Endothelial cell of hepatic sinusoid (primary cell): ENCODE data around the gene LARP1.
"Not testable (repeated sequence)": the region's sequence is repeated elsewhere in the genome, so short reads cannot be mapped to it uniquely, and the experiment has no call there.

Experiments used
- in situ Hi-C: cut with HindIII; loops from 2 replicates; pipeline ENCODE4 v1.10.0; 2017; ENCODE audit warnings: low sequenced_read_pairs

The LARP1 gene

GRCh38 chr5:154734370-154735248, 20.6 kb upstream of the LARP1 start:
- in situ Hi-C loops: no loop called here

- in situ Hi-C loops: not testable (repeated sequence)
Measured at GRCh38 chr5:154735362-154735761, 19.8 kb upstream of the LARP1 start.

- in situ Hi-C loops: not testable (repeated sequence)
Measured at GRCh38 chr5:154736372-154736771, 18.8 kb upstream of the LARP1 start.

- in situ Hi-C loops: no loop called here
Measured at GRCh38 chr5:154737667-154738320, 17.4 kb upstream of the LARP1 start.

GRCh38 chr5:154740483-154740882, 14.7 kb upstream of the LARP1 start:
- in situ Hi-C loops: no loop called here

- in situ Hi-C loops: no loop called here
Measured at GRCh38 chr5:154740957-154741356, 14.2 kb upstream of the LARP1 start.

GRCh38 chr5:154741415-154741814, 13.8 kb upstream of the LARP1 start:
- in situ Hi-C loops: no loop called here

- in situ Hi-C loops: no loop called here
Measured at GRCh38 chr5:154743812-154744211, 11.4 kb upstream of the LARP1 start.

GRCh38 chr5:154745349-154745748, 9.8 kb upstream of the LARP1 start:
- in situ Hi-C loops: no loop called here

GRCh38 chr5:154749491-154749890, 5.7 kb upstream of the LARP1 start:
- in situ Hi-C loops: no loop called here

- in situ Hi-C loops: not testable (repeated sequence)
Measured at GRCh38 chr5:154750641-154751040, 4.5 kb upstream of the LARP1 start.

GRCh38 chr5:154751854-154752253, 3.3 kb upstream of the LARP1 start:
- in situ Hi-C loops: no loop called here

GRCh38 chr5:154753792-154754191, 1.4 kb upstream of the LARP1 start:
- in situ Hi-C loops: no loop called here

GRCh38 chr5:154754460-154755360, 467 bp upstream of the LARP1 start:
- in situ Hi-C loops: no loop called here

- in situ Hi-C loops: no loop called here
Measured at GRCh38 chr5:154756009-154756867, 1.1 kb downstream of the LARP1 start.

GRCh38 chr5:154756868-154757813, 2.0 kb downstream of the LARP1 start:
- in situ Hi-C loops: no loop called here

- in situ Hi-C loops: no loop called here
Measured at GRCh38 chr5:154757814-154758406, 2.7 kb downstream of the LARP1 start.

- in situ Hi-C loops: no loop called here
Measured at GRCh38 chr5:154758493-154758892, 3.3 kb downstream of the LARP1 start.

- in situ Hi-C loops: no loop called here
Measured at GRCh38 chr5:154758977-154759376, 3.8 kb downstream of the LARP1 start.
